Lung (tissue), 12 donors: ENCODE results near the gene TLE5. TPM values are rescaled to one million over a fixed set of nuclear protein-coding genes. Genes with fewer than 3 reads are reported as not detected.

Experiments
- ATAC-seq: fragments of 200-7000 bp; cut with Tn5 transposase; one replicate; pipeline ENCODE4 v1.9.1; 2020; ENCODE audit warnings: moderate number of reproducible peaks; ENCODE audit not compliant: insufficient read depth, low FRiP score
- DNase-seq, 3 donors: peaks; one replicate each; pipeline ENCODE4 v3.0.0-alpha.2; 2013 to 2017
- H3K27ac ChIP-seq, 2 donors: one replicate each; pipeline ENCODE4 v1.5.1; 2013; ENCODE audit warnings: mild to moderate bottlenecking in 2 of 2, moderate library complexity in 2 of 2, control low read depth in 1 of 2, inconsistent platforms in 1 of 2, low read depth in 1 of 2, low read length in 1 of 2
- H3K27me3 ChIP-seq, 3 donors: one replicate each; pipeline ENCODE4 v1.5.1; 2013; ENCODE audit warnings: low read length in 2 of 3; ENCODE audit not compliant: control insufficient read depth in 3 of 3, insufficient read depth in 3 of 3
- H3K36me3 ChIP-seq, 4 donors: one replicate each; pipeline ENCODE4 v1.5.1; 2013; ENCODE audit warnings: low read length in 4 of 4, mild to moderate bottlenecking in 1 of 4, moderate library complexity in 1 of 4; ENCODE audit not compliant: control insufficient read depth in 4 of 4, insufficient read depth in 4 of 4
- H3K4me1 ChIP-seq, 5 donors: one replicate each; pipeline ENCODE4 v1.5.1; 2013; ENCODE audit warnings: low read length in 5 of 5, mild to moderate bottlenecking in 2 of 5, moderate library complexity in 1 of 5; ENCODE audit not compliant: control insufficient read depth in 5 of 5, insufficient read depth in 5 of 5
- H3K4me3 ChIP-seq: one replicate; pipeline ENCODE4 v1.5.1; 2013; ENCODE audit warnings: mild to moderate bottlenecking, control low read depth, moderate library complexity
- H3K9ac ChIP-seq, 2 donors: one replicate each; pipeline ENCODE4 v1.5.1; 2013; ENCODE audit warnings: low read length in 2 of 2, control low read depth in 1 of 2; ENCODE audit not compliant: insufficient read depth in 1 of 2
- H3K9me3 ChIP-seq, 4 donors: one replicate each; pipeline ENCODE4 v1.5.1; 2013; ENCODE audit warnings: low read length in 3 of 4, mild to moderate bottlenecking in 1 of 4, moderate library complexity in 1 of 4; ENCODE audit not compliant: control insufficient read depth in 4 of 4, insufficient read depth in 3 of 4
- WGBS, 2 donors: extraction: QIAGEN DNeasy Blood & Tissue Kit; methylation state at CpG; one replicate each; pipeline ENCODE4 v1.1.7; 2013; 5-methylcytosine and 5-hydroxymethylcytosine counted together
- polyA plus RNA-seq, 2 donors: library from polyadenylated mRNA; stranded (reverse); fragments of 200-250 nt; gene quantifications; one replicate each; pipeline ENCODE4 v1.2.1, GENCODE V29; 2013
- total RNA-seq, 2 donors: library from RNA; depleted of rRNA in 1 of 2; stranded (reverse); fragments of >200 nt in 1 of 2; gene quantifications; one replicate each; pipeline ENCODE4 v1.2.1, GENCODE V29; 2014 to 2021
- TF ChIP-seq, protein P1 (sequence below): IDR thresholded peaks from 2 replicates; pipeline ENCODE4 v1.5.1; 2012; ENCODE audit warnings: mild to moderate bottlenecking; ENCODE audit errors: control extremely low read depth, extremely low read depth
- donor health status: control.
- donor health status: control.
- donor health status: Bipolar disorder and iron deficiency.
- donor health status: healthy.
- donor health status: DM: yes; HTN: yes; CAD: no.

Gene TLE5
- total and polyA plus RNA-seq, 4 donors = 179 to 797 (median 410) TPM

GRCh38 chr19:3087769-3088168 lies 25.5 kb upstream of the TLE5 start:
- no peaks in the 10 kb centered on the region for H3K4me1 ChIP-seq
- no peak for ATAC-seq

DNA sequence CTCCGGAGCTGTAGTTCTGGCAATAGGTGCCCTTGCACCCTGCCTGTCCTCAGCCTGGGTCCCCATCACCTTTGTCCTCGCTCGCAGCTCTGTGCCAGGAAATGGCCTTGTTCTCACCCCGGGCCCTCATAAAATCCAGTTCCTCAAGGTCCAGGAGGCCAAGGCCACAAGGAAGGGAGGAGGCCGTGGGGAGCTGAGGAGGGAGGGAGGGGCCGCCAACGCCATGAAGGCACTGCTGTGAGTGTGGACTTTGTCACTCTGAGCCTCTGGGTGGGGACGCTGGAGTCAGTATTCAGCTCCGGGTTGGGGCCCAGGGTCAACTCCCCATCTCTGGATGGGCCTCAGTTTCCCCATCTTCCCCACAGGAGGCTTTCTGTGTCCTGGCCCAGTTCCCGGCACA lies 22.6 kb upstream of the TLE5 start:
- H3K9me3 ChIP-seq = no peaks in the 10 kb centered on the region
- H3K27me3 ChIP-seq = no peaks in the 10 kb centered on the region
- H3K9ac ChIP-seq = no peak overlapping the region
- ATAC-seq (no peak), DNase-seq (no peak)
- no peaks in the 10 kb centered on the region for H3K4me1 ChIP-seq
- H3K27ac ChIP-seq = no peak overlapping the region
- H3K36me3 ChIP-seq = no peaks in the 10 kb centered on the region
- TF ChIP-seq, protein P1, sequence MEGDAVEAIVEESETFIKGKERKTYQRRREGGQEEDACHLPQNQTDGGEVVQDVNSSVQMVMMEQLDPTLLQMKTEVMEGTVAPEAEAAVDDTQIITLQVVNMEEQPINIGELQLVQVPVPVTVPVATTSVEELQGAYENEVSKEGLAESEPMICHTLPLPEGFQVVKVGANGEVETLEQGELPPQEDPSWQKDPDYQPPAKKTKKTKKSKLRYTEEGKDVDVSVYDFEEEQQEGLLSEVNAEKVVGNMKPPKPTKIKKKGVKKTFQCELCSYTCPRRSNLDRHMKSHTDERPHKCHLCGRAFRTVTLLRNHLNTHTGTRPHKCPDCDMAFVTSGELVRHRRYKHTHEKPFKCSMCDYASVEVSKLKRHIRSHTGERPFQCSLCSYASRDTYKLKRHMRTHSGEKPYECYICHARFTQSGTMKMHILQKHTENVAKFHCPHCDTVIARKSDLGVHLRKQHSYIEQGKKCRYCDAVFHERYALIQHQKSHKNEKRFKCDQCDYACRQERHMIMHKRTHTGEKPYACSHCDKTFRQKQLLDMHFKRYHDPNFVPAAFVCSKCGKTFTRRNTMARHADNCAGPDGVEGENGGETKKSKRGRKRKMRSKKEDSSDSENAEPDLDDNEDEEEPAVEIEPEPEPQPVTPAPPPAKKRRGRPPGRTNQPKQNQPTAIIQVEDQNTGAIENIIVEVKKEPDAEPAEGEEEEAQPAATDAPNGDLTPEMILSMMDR = no peak
- 67 to 77% methylated on average over 10 of the region's 10 CpGs for WGBS, 2 donors
- H3K4me3 ChIP-seq = no peak overlapping the region

More at GRCh38 chr19:3087769-3088168, 25.5 kb upstream of the TLE5 start:
- Histone ChIP-seq H3K27ac (no peak overlapping the region), H3K9me3 (no peaks in the 10 kb centered on the region), H3K4me3 (no peak overlapping the region), H3K27me3 (no peaks in the 10 kb centered on the region), H3K36me3 (no peaks in the 10 kb centered on the region), H3K9ac (no peak overlapping the region)
- TF ChIP-seq, protein P1 = no peak
- 87 to 96% methylated on average over 8 to 10 of the region's 10 CpGs for WGBS, 2 donors
- no peak for DNase-seq

- TF ChIP-seq, protein P1 = no peak
Observed at GRCh38 chr19:3083964-3084363, 21.7 kb upstream of the TLE5 start.

GRCh38 chr19:3082331-3082730 lies 20.0 kb upstream of the TLE5 start:
- ATAC-seq (no peak), DNase-seq (no peak)
- TF ChIP-seq, protein P1 = no peak
- Histone ChIP-seq H3K9ac (no peak overlapping the region), H3K4me1 (no peaks in the 10 kb centered on the region), H3K27me3 (no peaks in the 10 kb centered on the region), H3K4me3 (no peak overlapping the region), H3K36me3 (no peaks in the 10 kb centered on the region), H3K27ac (no peak overlapping the region), H3K9me3 (no peaks in the 10 kb centered on the region)
- WGBS, 2 donors = 96% methylated on average over 10 of the region's 10 CpGs

More at GRCh38 chr19:3083964-3084363, 21.7 kb upstream of the TLE5 start:
- no peaks in the 10 kb centered on the region for H3K27me3 ChIP-seq
- no peaks in the 10 kb centered on the region for H3K36me3 ChIP-seq
- no peak for ATAC-seq
- H3K4me1 ChIP-seq = no peaks in the 10 kb centered on the region
- WGBS, 2 donors = 92 to 94% methylated on average over 7 of the region's 7 CpGs
- no peak overlapping the region for H3K27ac ChIP-seq
- no peak for DNase-seq
- H3K9me3 ChIP-seq = no peaks in the 10 kb centered on the region
- no peak overlapping the region for H3K4me3 ChIP-seq
- no peak overlapping the region for H3K9ac ChIP-seq
